Nephron (organoid): ENCODE data around the gene TOPBP1.

Experiments used
- H3K27ac Mint-ChIP-seq, 3 experiments: 2 replicates each; pipeline ENCODE4 v1.8.0; 2020; ENCODE audit warnings: mixed read lengths in 3 of 3, mild to moderate bottlenecking in 2 of 3, moderate library complexity in 1 of 3
- H3K27me3 Mint-ChIP-seq: 2 replicates; pipeline ENCODE4 v1.8.0; 2021; ENCODE audit warnings: low read depth, mild to moderate bottlenecking, moderate library complexity, mixed read lengths
- H3K36me3 Mint-ChIP-seq: 2 replicates; pipeline ENCODE4 v1.8.0; 2020; ENCODE audit warnings: low read depth, mixed read lengths
- H3K4me1 Mint-ChIP-seq: 2 replicates; pipeline ENCODE4 v1.8.0; 2020; ENCODE audit warnings: mixed read lengths
- H3K4me3 Mint-ChIP-seq, 3 experiments: 2 replicates each; pipeline ENCODE4 v1.8.0; 2020; ENCODE audit warnings: mild to moderate bottlenecking in 3 of 3, mixed read lengths in 3 of 3, moderate library complexity in 2 of 3
- H3K9me3 Mint-ChIP-seq: 2 replicates; pipeline ENCODE4 v1.8.0; 2020; ENCODE audit warnings: mixed read lengths
- CTCF ChIP-seq, 3 experiments: fragments of 200-600 bp; sonication (generic); IDR thresholded peaks; one replicate each; pipeline ENCODE4 v1.5.0; 2021; ENCODE audit warnings: antibody characterized with exemption in 3 of 3; ENCODE audit not compliant: unreplicated experiment in 3 of 3

The TOPBP1 gene

GRCh38 chr3:133641254-133641653 lies 20.5 kb downstream of the TOPBP1 start:
- no peak overlapping the region for H3K4me3 Mint-ChIP-seq
- no peaks in the 10 kb centered on the region for H3K27me3 Mint-ChIP-seq
- no peak overlapping the region for H3K27ac Mint-ChIP-seq
- peaks cover 82% of the 10 kb centered on the region for H3K36me3 Mint-ChIP-seq
- no peaks in the 10 kb centered on the region for H3K4me1 Mint-ChIP-seq
- no peaks in the 10 kb centered on the region for H3K9me3 Mint-ChIP-seq
- TF ChIP-seq CTCF (IDR thresholded peaks at IDR 0.05; ENCODE audit: unreplicated experiment in 3 of 3): no peak

GRCh38 chr3:133633439-133633838 lies 28.3 kb downstream of the TOPBP1 start:
- Mint-ChIP-seq H3K27ac (no peak overlapping the region), H3K4me3 (no peak overlapping the region), H3K9me3 (no peaks in the 10 kb centered on the region), H3K36me3 (peaks cover 72% of the 10 kb centered on the region), H3K27me3 (no peaks in the 10 kb centered on the region), H3K4me1 (no peaks in the 10 kb centered on the region)
- no peak for TF ChIP-seq CTCF (IDR thresholded peaks at IDR 0.05; ENCODE audit: unreplicated experiment in 3 of 3)

GRCh38 chr3:133629146-133629545 lies 32.6 kb downstream of the TOPBP1 start:
- H3K4me3 Mint-ChIP-seq: no peak overlapping the region
- peaks cover 62% of the 10 kb centered on the region for H3K36me3 Mint-ChIP-seq
- H3K9me3 Mint-ChIP-seq: no peaks in the 10 kb centered on the region
- no peaks in the 10 kb centered on the region for H3K27me3 Mint-ChIP-seq
- H3K27ac Mint-ChIP-seq: no peak overlapping the region
- H3K4me1 Mint-ChIP-seq: no peaks in the 10 kb centered on the region
- TF ChIP-seq CTCF (IDR thresholded peaks at IDR 0.05; ENCODE audit: unreplicated experiment in 3 of 3): no peak

- Mint-ChIP-seq H3K9me3 (no peaks in the 10 kb centered on the region), H3K4me3 (no peak overlapping the region), H3K4me1 (no peaks in the 10 kb centered on the region), H3K27ac (no peak overlapping the region), H3K36me3 (peaks cover 58% of the 10 kb centered on the region), H3K27me3 (no peaks in the 10 kb centered on the region)
- no peak for TF ChIP-seq CTCF (IDR thresholded peaks at IDR 0.05; ENCODE audit: unreplicated experiment in 3 of 3)
Measured at GRCh38 chr3:133627789-133628188, 34.0 kb downstream of the TOPBP1 start.

GRCh38 chr3:133620066-133620784 lies 41.5 kb downstream of the TOPBP1 start:
- H3K36me3 Mint-ChIP-seq: peaks cover 63% of the 10 kb centered on the region
- H3K4me3 Mint-ChIP-seq: no peak overlapping the region
- no peaks in the 10 kb centered on the region for H3K4me1 Mint-ChIP-seq
- no peaks in the 10 kb centered on the region for H3K27me3 Mint-ChIP-seq
- no peak overlapping the region for H3K27ac Mint-ChIP-seq
- TF ChIP-seq CTCF (IDR thresholded peaks at IDR 0.05; ENCODE audit: unreplicated experiment in 3 of 3): no peak
- no peaks in the 10 kb centered on the region for H3K9me3 Mint-ChIP-seq

- Mint-ChIP-seq H3K27ac (no peak overlapping the region), H3K9me3 (no peaks in the 10 kb centered on the region), H3K27me3 (no peaks in the 10 kb centered on the region), H3K4me3 (no peak overlapping the region), H3K4me1 (no peaks in the 10 kb centered on the region), H3K36me3 (peaks cover 54% of the 10 kb centered on the region)
- TF ChIP-seq CTCF (IDR thresholded peaks at IDR 0.05; ENCODE audit: unreplicated experiment in 3 of 3): no peak
Measured at GRCh38 chr3:133611534-133611933, 50.2 kb downstream of the TOPBP1 start.
